Esophagus muscularis mucosa (tissue), 4 donors: ENCODE data around the gene SEL1L.

Experiments
- CTCF ChIP-seq, 3 experiments: fragments of 200-600 bp in 2 of 3; fragments of 450-650 bp in 1 of 3; sonication (generic) in 2 of 3; IDR thresholded peaks; one replicate each; pipeline ENCODE4 v1.5.1; 2017 to 2019; ENCODE audit warnings: antibody characterized with exemption in 3 of 3, mild to moderate bottlenecking in 2 of 3, moderate library complexity in 1 of 3
- EP300 ChIP-seq: sonication (generic); formaldehyde crosslinking; IDR thresholded peaks from one replicate; pipeline ENCODE4 v1.6.1; 2017; ENCODE audit warnings: antibody characterized with exemption
- POLR2A ChIP-seq: fragments of 450-650 bp; IDR thresholded peaks from one replicate; pipeline ENCODE4 v1.6.1; 2017; ENCODE audit warnings: antibody characterized with exemption, moderate library complexity, mild to moderate bottlenecking, low read depth

DNA sequence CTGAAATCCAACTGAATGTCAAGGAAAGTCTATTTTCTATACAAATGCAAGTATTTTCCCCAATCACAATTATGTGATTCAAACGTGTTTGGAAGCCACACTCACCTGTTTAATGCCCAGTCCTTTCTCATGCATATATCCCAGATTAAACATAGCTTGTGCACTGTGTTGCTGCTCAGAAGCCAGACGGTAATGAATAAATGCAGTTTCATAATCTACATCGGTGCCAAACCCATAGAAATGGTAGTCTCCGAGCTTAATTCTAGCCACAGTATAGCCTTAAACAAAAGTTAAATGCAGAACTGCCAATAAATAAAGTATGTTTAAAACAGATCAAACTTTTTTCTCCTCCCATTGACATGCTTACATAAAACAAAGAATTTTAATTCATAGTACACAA lies 49.5 kb downstream of the SEL1L start:
- TF ChIP-seq CTCF (IDR thresholded peaks at IDR 0.05) = no peak
- TF ChIP-seq POLR2A = no peak
- TF ChIP-seq EP300 = no peak
